Suprapubic skin (tissue), 4 donors: ENCODE data around the gene ITIH4.

Experiments used
- EP300 ChIP-seq: sonication (generic); formaldehyde crosslinking; IDR thresholded peaks from one replicate; pipeline ENCODE4 v1.6.1; 2017; ENCODE audit warnings: antibody characterized with exemption
- POLR2A ChIP-seq, 2 donors: fragments of 450-650 bp; IDR thresholded peaks; one replicate each; pipeline ENCODE4 v1.6.1; 2017; ENCODE audit warnings: antibody characterized with exemption in 2 of 2, mild to moderate bottlenecking in 2 of 2, moderate library complexity in 2 of 2
- POLR2AphosphoS5 ChIP-seq, 3 donors: sonication (generic); formaldehyde crosslinking; IDR thresholded peaks; one replicate each; pipeline ENCODE4 v1.6.1; 2017; ENCODE audit warnings: antibody characterized with exemption in 3 of 3
- TF ChIP-seq, protein P1 (sequence below), 2 donors: fragments of 200-600 bp in 1 of 2; fragments of 450-650 bp in 1 of 2; sonication (generic) in 1 of 2; IDR thresholded peaks; one replicate each; pipeline ENCODE4 v1.5.1; 2016 to 2019; ENCODE audit warnings: antibody characterized with exemption in 2 of 2, mild to moderate bottlenecking in 1 of 2, moderate library complexity in 1 of 2

DNA sequence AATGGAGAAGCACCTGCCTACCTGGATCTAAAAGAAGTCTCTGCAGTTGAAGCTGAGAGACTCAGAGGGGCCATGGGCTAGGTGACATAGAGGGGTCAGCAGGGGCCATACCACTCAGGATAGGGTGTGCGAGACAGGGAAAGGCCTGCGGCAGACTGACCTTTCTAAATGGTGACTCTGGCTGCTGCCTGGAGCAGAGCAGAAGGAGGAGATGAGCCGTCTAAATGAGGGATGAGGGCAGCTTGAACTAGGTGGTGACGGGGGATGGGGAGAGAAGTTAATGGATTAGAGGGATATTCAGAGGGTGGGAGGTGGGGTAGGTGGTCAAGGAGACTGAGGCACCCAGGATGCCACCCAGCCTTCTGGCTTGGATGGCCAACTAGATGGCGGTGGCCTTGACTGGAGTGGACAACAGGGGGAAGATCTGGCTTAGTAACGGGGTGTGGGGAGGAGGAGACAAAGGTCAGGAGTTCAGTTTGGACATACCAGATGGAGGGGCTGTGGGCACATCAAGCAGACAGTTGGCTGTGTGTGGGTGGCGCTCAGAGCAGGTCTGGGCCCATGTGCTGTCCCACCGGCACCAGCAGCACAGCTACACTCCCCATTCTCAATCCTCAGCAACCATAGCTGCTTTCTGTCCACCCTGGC, 56.3 kb downstream of the ITIH4 start:
- TF ChIP-seq, protein P1, sequence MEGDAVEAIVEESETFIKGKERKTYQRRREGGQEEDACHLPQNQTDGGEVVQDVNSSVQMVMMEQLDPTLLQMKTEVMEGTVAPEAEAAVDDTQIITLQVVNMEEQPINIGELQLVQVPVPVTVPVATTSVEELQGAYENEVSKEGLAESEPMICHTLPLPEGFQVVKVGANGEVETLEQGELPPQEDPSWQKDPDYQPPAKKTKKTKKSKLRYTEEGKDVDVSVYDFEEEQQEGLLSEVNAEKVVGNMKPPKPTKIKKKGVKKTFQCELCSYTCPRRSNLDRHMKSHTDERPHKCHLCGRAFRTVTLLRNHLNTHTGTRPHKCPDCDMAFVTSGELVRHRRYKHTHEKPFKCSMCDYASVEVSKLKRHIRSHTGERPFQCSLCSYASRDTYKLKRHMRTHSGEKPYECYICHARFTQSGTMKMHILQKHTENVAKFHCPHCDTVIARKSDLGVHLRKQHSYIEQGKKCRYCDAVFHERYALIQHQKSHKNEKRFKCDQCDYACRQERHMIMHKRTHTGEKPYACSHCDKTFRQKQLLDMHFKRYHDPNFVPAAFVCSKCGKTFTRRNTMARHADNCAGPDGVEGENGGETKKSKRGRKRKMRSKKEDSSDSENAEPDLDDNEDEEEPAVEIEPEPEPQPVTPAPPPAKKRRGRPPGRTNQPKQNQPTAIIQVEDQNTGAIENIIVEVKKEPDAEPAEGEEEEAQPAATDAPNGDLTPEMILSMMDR (IDR thresholded peaks at IDR 0.05), result no peak
- TF ChIP-seq EP300 (no peak), POLR2A (IDR thresholded peaks at IDR 0.05) (no peak), POLR2AphosphoS5 (IDR thresholded peaks at IDR 0.05) (no peak)
